OCI-LY1 (cell line): ENCODE measurements around the gene ZNF701.

Source experiments
- H2AFZ ChIP-seq: fragments of 200-600 bp; sonication (generic), shearing (Covaris generic); 2 replicates; pipeline ENCODE4 v1.6.0; 2014; ENCODE audit warnings: antibody characterized with exemption, mild to moderate bottlenecking, low read length
- H3F3A ChIP-seq: fragments of 200-600 bp; sonication (generic), shearing (Covaris generic); 2 replicates; pipeline ENCODE4 v1.6.0; 2014; ENCODE audit warnings: mild to moderate bottlenecking, antibody characterized with exemption, low read length, moderate library complexity; ENCODE audit not compliant: insufficient read depth
- H3K27ac ChIP-seq: fragments of 200-600 bp; sonication (generic); 2 replicates; pipeline ENCODE4 v1.5.1; 2014; ENCODE audit warnings: low read length, mixed run types, mild to moderate bottlenecking, low read depth; ENCODE audit not compliant: poor library complexity, severe bottlenecking
- H3K27me3 ChIP-seq: fragments of 200-600 bp; sonication (generic); 2 replicates; pipeline ENCODE4 v1.6.0; 2014; ENCODE audit warnings: antibody characterized with exemption, mild to moderate bottlenecking, low read length, moderate library complexity; ENCODE audit not compliant: insufficient read depth
- H3K36me3 ChIP-seq: fragments of 200-600 bp; sonication (generic); 2 replicates; pipeline ENCODE4 v1.6.1; 2014; ENCODE audit warnings: mild to moderate bottlenecking, antibody characterized with exemption, low read length, moderate library complexity, mixed read lengths; ENCODE audit not compliant: insufficient read depth
- H3K4me1 ChIP-seq: fragments of 200-600 bp; sonication (generic); 2 replicates; pipeline ENCODE4 v1.5.1; 2014; ENCODE audit warnings: mild to moderate bottlenecking, low read length, moderate library complexity; ENCODE audit not compliant: insufficient read depth, severe bottlenecking
- H3K4me2 ChIP-seq: fragments of 200-600 bp; sonication (generic), shearing (Covaris generic); 2 replicates; pipeline ENCODE4 v1.6.1; 2014; ENCODE audit warnings: low read length
- H3K4me3 ChIP-seq: fragments of 200-600 bp; sonication (generic); 2 replicates; pipeline ENCODE4 v1.5.1; 2014; ENCODE audit warnings: low read length, low read depth, mild to moderate bottlenecking, mixed read lengths; ENCODE audit not compliant: poor library complexity, severe bottlenecking
- H3K79me2 ChIP-seq: fragments of 200-600 bp; shearing (Covaris generic); 2 replicates; pipeline ENCODE4 v1.6.1; 2016; ENCODE audit warnings: mixed run types, low read length, mixed read lengths; ENCODE audit not compliant: insufficient read depth
- H3K9ac ChIP-seq: fragments of 200-600 bp; sonication (generic), shearing (Covaris generic); 2 replicates; pipeline ENCODE4 v1.6.1; 2014; ENCODE audit warnings: mild to moderate bottlenecking, low read length, mixed read lengths
- H3K9me2 ChIP-seq: fragments of 200-600 bp; sonication (generic), shearing (Covaris generic); 2 replicates; pipeline ENCODE4 v1.6.1; 2014; ENCODE audit warnings: low read depth, mild to moderate bottlenecking, low read length, mixed read lengths
- H3K9me3 ChIP-seq: fragments of 200-600 bp; shearing (Covaris generic); 2 replicates; pipeline ENCODE4 v1.6.1; 2014; ENCODE audit warnings: low read length, mixed read lengths
- H4K20me1 ChIP-seq: fragments of 200-600 bp; sonication (generic), shearing (Covaris generic); 2 replicates; pipeline ENCODE4 v1.6.0; 2016; ENCODE audit warnings: mild to moderate bottlenecking, low read length; ENCODE audit not compliant: insufficient read depth
- CTCF ChIP-seq: fragments of 200-600 bp; sonication (generic), shearing (Covaris generic); IDR thresholded peaks from 2 replicates; pipeline ENCODE4 v1.5.1; 2017; ENCODE audit warnings: mild to moderate bottlenecking, antibody characterized with exemption, low read length, moderate library complexity, mixed read lengths
- EZH2 ChIP-seq: fragments of 200-600 bp; sonication (generic), shearing (Covaris generic); IDR thresholded peaks from 2 replicates; pipeline ENCODE4 v1.8.0; 2017; ENCODE audit warnings: borderline replicate concordance, mixed run types, mild to moderate bottlenecking, antibody characterized with exemption, low read length, moderate library complexity, mixed read lengths

The ZNF701 gene

GRCh38 chr19:52603558-52604207, 33.6 kb downstream of the ZNF701 start:
- Histone ChIP-seq H3K27me3 (no peaks in the 10 kb centered on the region), H4K20me1 (no peaks in the 10 kb centered on the region), H2AFZ (no peak overlapping the region), H3K4me1 (peaks cover 15% of the 10 kb centered on the region), H3K4me3 (no peak overlapping the region), H3K79me2 (no peaks in the 10 kb centered on the region), H3F3A (0 out of 2 replicates have a peak, but pooled peaks cover 4% of the 10 kb centered on the region), H3K9me3 (peaks cover 10% of the 10 kb centered on the region; the same call in 1 of the 2 replicates), H3K27ac (no peak overlapping the region), H3K9me2 (no peaks in the 10 kb centered on the region), H3K4me2 (no peak overlapping the region), H3K36me3 (peaks cover 24% of the 10 kb centered on the region), H3K9ac (no peak overlapping the region)
- TF ChIP-seq EZH2 (no peak), CTCF (no peak)

- TF ChIP-seq EZH2 = no peak
- TF ChIP-seq CTCF = no peak
- no peak overlapping the region for H2AFZ ChIP-seq
- H3F3A ChIP-seq = no peaks in the 10 kb centered on the region
- no peaks in the 10 kb centered on the region for H3K4me1 ChIP-seq
- no peaks in the 10 kb centered on the region for H3K79me2 ChIP-seq
- no peak overlapping the region for H3K9ac ChIP-seq
- peaks cover 94% of the 10 kb centered on the region for H3K36me3 ChIP-seq
- H3K27ac ChIP-seq = no peak overlapping the region
- H3K4me3 ChIP-seq = no peak overlapping the region
- H3K27me3 ChIP-seq = no peaks in the 10 kb centered on the region
- H3K9me3 ChIP-seq = peaks cover 49% of the 10 kb centered on the region
- no peaks in the 10 kb centered on the region for H4K20me1 ChIP-seq
- no peak overlapping the region for H3K4me2 ChIP-seq
- no peaks in the 10 kb centered on the region for H3K9me2 ChIP-seq
Measured at GRCh38 chr19:52613299-52613906, 43.3 kb downstream of the ZNF701 start.

- Histone ChIP-seq H3F3A (no peaks in the 10 kb centered on the region), H3K9ac (no peak overlapping the region), H3K36me3 (peaks cover 100% of the 10 kb centered on the region), H3K4me3 (no peak overlapping the region), H3K27ac (no peak overlapping the region), H2AFZ (no peak overlapping the region), H3K27me3 (no peaks in the 10 kb centered on the region), H4K20me1 (no peaks in the 10 kb centered on the region), H3K9me3 (peaks cover 12% of the 10 kb centered on the region), H3K4me2 (no peak overlapping the region), H3K4me1 (no peaks in the 10 kb centered on the region), H3K9me2 (no peaks in the 10 kb centered on the region), H3K79me2 (no peaks in the 10 kb centered on the region)
- no peak for TF ChIP-seq CTCF
- TF ChIP-seq EZH2 = no peak
Measured at GRCh38 chr19:52621376-52621775, 51.3 kb downstream of the ZNF701 start.
